ENCODE measurements around the gene TMBIM4.

DNA sequence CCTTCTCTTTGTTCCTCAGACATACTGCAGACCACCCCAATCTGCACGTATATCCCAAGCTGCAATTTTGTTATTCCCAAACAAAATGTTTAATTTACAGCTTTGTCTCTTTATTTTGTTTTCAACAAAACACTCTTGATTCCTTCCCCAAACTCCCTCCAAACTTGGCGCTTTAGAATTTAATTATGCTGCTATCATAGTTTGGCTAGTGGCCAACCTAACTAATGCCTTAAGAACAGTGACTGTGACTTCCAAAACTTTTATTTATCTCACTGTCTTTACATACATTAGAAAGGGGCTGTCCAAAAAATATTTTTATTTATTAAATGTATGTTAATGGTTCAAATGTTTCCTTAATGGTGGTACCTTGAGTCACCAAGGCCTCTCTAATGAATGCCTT is 7.1 kb downstream of the TMBIM4 start:
- TF ChIP-seq, protein P1, sequence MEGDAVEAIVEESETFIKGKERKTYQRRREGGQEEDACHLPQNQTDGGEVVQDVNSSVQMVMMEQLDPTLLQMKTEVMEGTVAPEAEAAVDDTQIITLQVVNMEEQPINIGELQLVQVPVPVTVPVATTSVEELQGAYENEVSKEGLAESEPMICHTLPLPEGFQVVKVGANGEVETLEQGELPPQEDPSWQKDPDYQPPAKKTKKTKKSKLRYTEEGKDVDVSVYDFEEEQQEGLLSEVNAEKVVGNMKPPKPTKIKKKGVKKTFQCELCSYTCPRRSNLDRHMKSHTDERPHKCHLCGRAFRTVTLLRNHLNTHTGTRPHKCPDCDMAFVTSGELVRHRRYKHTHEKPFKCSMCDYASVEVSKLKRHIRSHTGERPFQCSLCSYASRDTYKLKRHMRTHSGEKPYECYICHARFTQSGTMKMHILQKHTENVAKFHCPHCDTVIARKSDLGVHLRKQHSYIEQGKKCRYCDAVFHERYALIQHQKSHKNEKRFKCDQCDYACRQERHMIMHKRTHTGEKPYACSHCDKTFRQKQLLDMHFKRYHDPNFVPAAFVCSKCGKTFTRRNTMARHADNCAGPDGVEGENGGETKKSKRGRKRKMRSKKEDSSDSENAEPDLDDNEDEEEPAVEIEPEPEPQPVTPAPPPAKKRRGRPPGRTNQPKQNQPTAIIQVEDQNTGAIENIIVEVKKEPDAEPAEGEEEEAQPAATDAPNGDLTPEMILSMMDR (IDR thresholded peaks at IDR 0.05), result no peak
- no peak for TF ChIP-seq POLR2A (IDR thresholded peaks at IDR 0.05)

Measured in lower leg skin (tissue), 3 donors.